DOHH2 (cell line): Measurements from ENCODE around the gene RNLS.

Experiments used
- H3F3A ChIP-seq: fragments of 200-600 bp; sonication (generic), shearing (Covaris generic); 2 replicates; pipeline ENCODE4 v1.6.0; 2016; ENCODE audit warnings: antibody characterized with exemption, mild to moderate bottlenecking; ENCODE audit not compliant: control insufficient read depth, insufficient read depth
- H3K27ac ChIP-seq: fragments of 200-600 bp; sonication (generic); 2 replicates; pipeline ENCODE4 v1.5.1; 2014; ENCODE audit warnings: low read depth, mild to moderate bottlenecking, low read length, moderate library complexity
- H3K27me3 ChIP-seq: fragments of 200-600 bp; sonication (generic); 2 replicates; pipeline ENCODE4 v1.6.1; 2014; ENCODE audit warnings: mild to moderate bottlenecking, low read length, mixed read lengths; ENCODE audit not compliant: control insufficient read depth
- H3K36me3 ChIP-seq: fragments of 200-600 bp; sonication (generic); 2 replicates; pipeline ENCODE4 v1.6.1; 2014; ENCODE audit warnings: mild to moderate bottlenecking, low read length, moderate library complexity, mixed read lengths; ENCODE audit not compliant: control insufficient read depth
- H3K4me1 ChIP-seq: fragments of 200-600 bp; sonication (generic); 2 replicates; pipeline ENCODE4 v1.6.1; 2014; ENCODE audit warnings: mild to moderate bottlenecking, low read length, mixed read lengths; ENCODE audit not compliant: control insufficient read depth
- H3K4me2 ChIP-seq: fragments of 200-600 bp; sonication (generic); 2 replicates; pipeline ENCODE4 v1.6.0; 2014; ENCODE audit warnings: mild to moderate bottlenecking, low read length, moderate library complexity
- H3K4me3 ChIP-seq: fragments of 200-600 bp; sonication (generic); 2 replicates; pipeline ENCODE4 v1.5.1; 2014; ENCODE audit warnings: mild to moderate bottlenecking, low read length, mixed read lengths
- H3K79me2 ChIP-seq: fragments of 200-600 bp; sonication (generic); 2 replicates; pipeline ENCODE4 v1.6.1; 2014; ENCODE audit warnings: mild to moderate bottlenecking, low read length, mixed read lengths; ENCODE audit not compliant: control insufficient read depth
- H3K9me2 ChIP-seq: fragments of 200-600 bp; sonication (generic); replicated peaks from 2 replicates; pipeline ENCODE4 v1.6.1; 2014; ENCODE audit warnings: mild to moderate bottlenecking, low read length, mixed read lengths; ENCODE audit not compliant: control insufficient read depth
- H3K9me3 ChIP-seq: fragments of 200-600 bp; sonication (generic); 2 replicates; pipeline ENCODE4 v1.6.1; 2014; ENCODE audit warnings: antibody characterized with exemption, low read length, mixed read lengths; ENCODE audit not compliant: control insufficient read depth, insufficient read depth
- H4K20me1 ChIP-seq: fragments of 200-600 bp; sonication (generic); 2 replicates; pipeline ENCODE4 v1.6.0; 2014; ENCODE audit warnings: low read depth, mild to moderate bottlenecking, antibody characterized with exemption, low read length, moderate library complexity; ENCODE audit not compliant: control insufficient read depth, insufficient read depth
- CTCF ChIP-seq: fragments of 200-600 bp; sonication (generic); IDR thresholded peaks from one replicate; pipeline ENCODE4 v1.5.1; 2014; ENCODE audit warnings: antibody characterized with exemption, mild to moderate bottlenecking, low read depth, low read length; ENCODE audit not compliant: poor library complexity, severe bottlenecking
- EZH2phosphoT487 ChIP-seq: fragments of 200-600 bp; sonication (generic); IDR thresholded peaks from 2 replicates; pipeline ENCODE4 v1.6.1; 2017; ENCODE audit warnings: borderline replicate concordance, mild to moderate bottlenecking, antibody characterized with exemption, low read length, moderate library complexity, mixed read lengths

RNLS gene

GRCh38 chr10:88245974-88246511 lies 337.1 kb downstream of the RNLS start:
- no peaks in the 10 kb centered on the region for H4K20me1 ChIP-seq
- no peak overlapping the region for H3K4me2 ChIP-seq
- no peaks in the 10 kb centered on the region for H3K79me2 ChIP-seq
- H3K9me3 ChIP-seq, result no peaks in the 10 kb centered on the region
- TF ChIP-seq EZH2phosphoT487 (no peak), CTCF (no peak)
- H3K9me2 ChIP-seq, result no peaks in the 10 kb centered on the region
- no peaks in the 10 kb centered on the region for H3K36me3 ChIP-seq
- H3K4me3 ChIP-seq, result no peak overlapping the region
- no peak overlapping the region for H3K27ac ChIP-seq
- H3K4me1 ChIP-seq, result no peaks in the 10 kb centered on the region
- no peaks in the 10 kb centered on the region for H3K27me3 ChIP-seq
- H3F3A ChIP-seq, result no peaks in the 10 kb centered on the region

GRCh38 chr10:88244781-88245625 lies 338.1 kb downstream of the RNLS start:
- Histone ChIP-seq H3F3A (no peaks in the 10 kb centered on the region), H3K4me2 (no peak overlapping the region), H3K4me1 (no peaks in the 10 kb centered on the region), H3K27me3 (no peaks in the 10 kb centered on the region), H3K36me3 (no peaks in the 10 kb centered on the region), H3K27ac (no peak overlapping the region), H3K4me3 (no peak overlapping the region), H3K79me2 (no peaks in the 10 kb centered on the region), H3K9me3 (no peaks in the 10 kb centered on the region), H4K20me1 (no peaks in the 10 kb centered on the region), H3K9me2 (no peaks in the 10 kb centered on the region)
- no peak for TF ChIP-seq EZH2phosphoT487
- TF ChIP-seq CTCF, result no peak

GRCh38 chr10:88243836-88244730 lies 339.0 kb downstream of the RNLS start:
- no peaks in the 10 kb centered on the region for H3K36me3 ChIP-seq
- no peaks in the 10 kb centered on the region for H4K20me1 ChIP-seq
- no peak overlapping the region for H3K27ac ChIP-seq
- no peak overlapping the region for H3K4me3 ChIP-seq
- H3K79me2 ChIP-seq, result no peaks in the 10 kb centered on the region
- no peaks in the 10 kb centered on the region for H3K4me1 ChIP-seq
- no peaks in the 10 kb centered on the region for H3K27me3 ChIP-seq
- H3K9me2 ChIP-seq, result no peaks in the 10 kb centered on the region
- no peaks in the 10 kb centered on the region for H3K9me3 ChIP-seq
- no peak overlapping the region for H3K4me2 ChIP-seq
- TF ChIP-seq EZH2phosphoT487 (no peak), CTCF (no peak)
- H3F3A ChIP-seq, result no peaks in the 10 kb centered on the region
